ENCODE results near the gene DYNLL1. TPM values are rescaled to one million over a fixed set of nuclear protein-coding genes. Genes with fewer than 3 reads are reported as not detected.

Gene DYNLL1
- total and polyA plus RNA-seq, 2 of the 13 experiments (the other 11 are each of a cell fraction or from before 2014, with no cell fraction given) = 271 to 294 TPM

DNA sequence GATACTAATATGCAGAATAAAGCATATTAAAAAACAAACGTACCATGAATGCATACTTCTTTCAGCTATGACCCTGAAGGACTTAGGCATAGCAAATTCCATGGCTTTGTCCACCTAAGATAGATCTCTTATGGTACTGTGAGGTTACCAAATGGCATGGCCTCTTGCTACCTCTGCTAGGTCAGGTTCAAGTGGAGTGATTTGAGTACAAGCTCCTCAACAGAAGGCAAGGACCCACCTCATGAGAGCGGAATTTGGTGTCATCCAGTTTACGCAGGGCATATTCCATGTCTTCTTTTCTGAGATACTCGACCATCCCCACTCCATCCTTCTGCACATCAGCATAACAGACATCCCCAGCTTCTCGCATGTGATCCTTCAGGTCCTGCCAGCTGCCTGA, 32.2 kb upstream of the DYNLL1 start:
- H3K9ac ChIP-seq (ENCODE audit: insufficient read depth, low read depth, low read length) = no peak overlapping the region
- DNase-seq (ENCODE audit: low spot score) (no peak), ATAC-seq (no peak), FAIRE-seq (no peak)
- TF ChIP-seq RNF2 (conservative IDR thresholded peaks at IDR 0.05; ENCODE audit: low read depth) (no peak), RBM22 (optimal IDR thresholded peaks at IDR 0.05; ENCODE audit: low read length) (peak; percentile 78), ZKSCAN1 (IDR thresholded peaks at IDR 0.05; ENCODE audit: low read length) (no peak), ZBTB3 (CRISPR knock-in tag; IDR thresholded peaks at IDR 0.05; ENCODE audit: borderline replicate concordance, low read depth) (no peak), POLR2G (IDR thresholded peaks at IDR 0.05; ENCODE audit: low read depth, low read length) (peak; percentile 6; the same call in 1 of the 2 replicates), RBFOX2 (IDR thresholded peaks at IDR 0.05; ENCODE audit: low read depth, low read length) (peak; percentile 48), SALL1 (CRISPR knock-in tag; IDR thresholded peaks at IDR 0.05) (no peak), ZNF468 (CRISPR knock-in tag; IDR thresholded peaks at IDR 0.05) (no peak)
- TF ChIP-seq, protein P1, sequence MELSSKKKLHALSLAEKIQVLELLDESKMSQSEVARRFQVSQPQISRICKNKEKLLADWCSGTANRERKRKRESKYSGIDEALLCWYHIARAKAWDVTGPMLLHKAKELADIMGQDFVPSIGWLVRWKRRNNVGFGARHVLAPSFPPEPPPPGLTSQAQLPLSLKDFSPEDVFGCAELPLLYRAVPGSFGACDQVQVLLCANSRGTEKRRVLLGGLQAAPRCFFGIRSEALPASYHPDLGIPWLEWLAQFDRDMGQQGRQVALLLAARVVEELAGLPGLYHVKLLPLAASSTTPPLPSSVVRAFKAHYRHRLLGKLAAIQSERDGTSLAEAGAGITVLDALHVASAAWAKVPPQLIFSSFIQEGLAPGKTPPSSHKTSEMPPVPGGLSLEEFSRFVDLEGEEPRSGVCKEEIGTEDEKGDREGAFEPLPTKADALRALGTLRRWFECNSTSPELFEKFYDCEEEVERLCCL (CRISPR knock-in tag; IDR thresholded peaks at IDR 0.05; ENCODE audit: borderline replicate concordance) = no peak
- H3K79me2 ChIP-seq (ENCODE audit: insufficient read depth, low read length) = peaks cover 36% of the 10 kb centered on the region
- in situ Hi-C loops (cut with HindIII; ENCODE audit: extremely low pct_ligation_motif_present, low pct_unique_long_range_greater_than_20kb) (no loop called here), intact Hi-C loops (cut with micrococcal nuclease; ENCODE audit: unreplicated experiment) (no loop called here)
- no peaks in the 10 kb centered on the region for H3K27me3 ChIP-seq (ENCODE audit: control insufficient read depth in 1 of 2, insufficient read depth in 2 of 2, low read length in 2 of 2)
- H3K27ac ChIP-seq (ENCODE audit: extremely low read length, insufficient read depth, low read length) = no peak overlapping the region
- POLR2A ChIA-PET = interaction anchor here (1.6 kb wide), 1 partner anchor 234 kb away, joined by 3 read pairs; no protein-coding TSS in a partner anchor
- H3K9me3 ChIP-seq (ENCODE audit: low read length) = no peaks in the 10 kb centered on the region
- WGBS (ENCODE audit: low lambda C conversion rate) = 96% methylated on average over 5 of the region's 5 CpGs
- CTCF ChIA-PET (ENCODE audit: low intra/inter-chr PET ratio, low total read pairs) = no interaction called here
- BruUV-seq (replicated peaks) = no TSS peak
- no peak overlapping the region for H2AFZ ChIP-seq (ENCODE audit: low read length)
- peaks cover 27 to 73% of the 10 kb centered on the region in 2 experiments for H3K36me3 ChIP-seq (replicated peaks in 1 of 2; ENCODE audit: control insufficient read depth in 1 of 2, insufficient read depth in 2 of 2, low read length in 2 of 2)
- H3K4me2 ChIP-seq (ENCODE audit: low read depth, low read length) = no peak overlapping the region
- peaks cover 23% of the 10 kb centered on the region for H3K4me1 ChIP-seq (ENCODE audit: insufficient read depth, low read length)
- peaks cover 30% of the 10 kb centered on the region for H4K20me1 ChIP-seq (ENCODE audit: insufficient read depth, low read length)
- H3K4me3 ChIP-seq (replicated peaks in 1 of 3; ENCODE audit: insufficient read depth in 1 of 3, low read depth in 2 of 3, low read length in 3 of 3) = no peak overlapping the region
